CD14-positive monocyte (primary cell): Measurements from ENCODE around the gene PARP8. TPM values are rescaled to one million over a fixed set of nuclear protein-coding genes. Genes with fewer than 3 reads are reported as not detected.

Source experiments
- DNase-seq, 3 donors: peaks; one replicate each; pipeline ENCODE4 v3.0.0-alpha.2; 2011 to 2022
- H2AFZ ChIP-seq: 2 replicates; pipeline ENCODE4 v1.6.0; 2012; ENCODE audit warnings: mild to moderate bottlenecking, low read depth, low read length, inconsistent platforms; ENCODE audit not compliant: insufficient read depth, poor library complexity, severe bottlenecking
- H3K27ac ChIP-seq, 2 donors: 1 replicate in 1 of 2; 2 replicates in 1 of 2; pipeline ENCODE4 v1.5.1; 2012 to 2013; ENCODE audit warnings: low read length in 2 of 2, control low read depth in 1 of 2, inconsistent platforms in 1 of 2, low read depth in 1 of 2, mild to moderate bottlenecking in 1 of 2
- H3K27me3 ChIP-seq, 2 donors: one replicate each; pipeline versions ENCODE4 v1.6.0 to v1.6.1; 2011 to 2013; ENCODE audit warnings: low read length in 2 of 2; ENCODE audit not compliant: control insufficient read depth in 2 of 2, insufficient read depth in 2 of 2
- H3K36me3 ChIP-seq, 2 donors: replicated peaks in 1 of 2; 1 replicate in 1 of 2; 2 replicates in 1 of 2; pipeline versions ENCODE4 v1.5.1 to v1.6.1; 2012 to 2013; ENCODE audit warnings: low read length in 2 of 2, control low read depth in 1 of 2, inconsistent platforms in 1 of 2, mild to moderate bottlenecking in 1 of 2; ENCODE audit not compliant: insufficient read depth in 2 of 2, control insufficient read depth in 1 of 2
- H3K4me1 ChIP-seq, 2 donors: 1 replicate in 1 of 2; 2 replicates in 1 of 2; pipeline versions ENCODE4 v1.5.1 to v1.6.1; 2012 to 2013; ENCODE audit warnings: low read length in 2 of 2, control low read depth in 1 of 2, inconsistent platforms in 1 of 2, mild to moderate bottlenecking in 1 of 2, moderate library complexity in 1 of 2; ENCODE audit not compliant: insufficient read depth in 2 of 2, control insufficient read depth in 1 of 2
- H3K4me2 ChIP-seq: replicated peaks from 2 replicates; pipeline ENCODE3; 2012; ENCODE audit warnings: low read length, moderate library complexity, mild to moderate bottlenecking; ENCODE audit not compliant: poor library complexity, severe bottlenecking; ENCODE audit errors: extremely low read depth
- H3K4me3 ChIP-seq, 3 experiments: fragments of 200-600 bp in 1 of 3; sonication (generic) in 1 of 3; replicated peaks in 1 of 3; 1 replicate in 2 of 3; 2 replicates in 1 of 3; pipeline ENCODE4 v1.5.1; 2011 to 2013; ENCODE audit warnings: low read length in 3 of 3, mild to moderate bottlenecking in 3 of 3, control low read depth in 2 of 3, low read depth in 2 of 3, inconsistent platforms in 1 of 3, moderate library complexity in 1 of 3
- H3K79me2 ChIP-seq: 2 replicates; pipeline ENCODE4 v1.6.0; 2012; ENCODE audit warnings: mild to moderate bottlenecking, control low read depth, inconsistent platforms, low read length, moderate library complexity; ENCODE audit not compliant: insufficient read depth
- H3K9ac ChIP-seq: 2 replicates; pipeline ENCODE4 v1.6.0; 2017; ENCODE audit warnings: low read length, mild to moderate bottlenecking; ENCODE audit not compliant: insufficient read depth, poor library complexity, severe bottlenecking
- H3K9me3 ChIP-seq, 2 donors: replicated peaks in 1 of 2; 1 replicate in 1 of 2; 2 replicates in 1 of 2; pipeline versions ENCODE4 v1.5.1 to v1.6.1; 2012 to 2013; ENCODE audit warnings: low read length in 2 of 2, control low read depth in 1 of 2; ENCODE audit not compliant: control insufficient read depth in 1 of 2, insufficient read depth in 1 of 2
- H4K20me1 ChIP-seq: 2 replicates; pipeline ENCODE4 v1.6.0; 2012; ENCODE audit warnings: mild to moderate bottlenecking, low read length, control low read depth, moderate library complexity; ENCODE audit not compliant: insufficient read depth
- H3K27ac Mint-ChIP-seq, 7 donors: one replicate each; pipeline ENCODE4 v1.8.0; 2020; ENCODE audit warnings: mild to moderate bottlenecking in 7 of 7, mixed read lengths in 7 of 7, moderate library complexity in 6 of 7, inconsistent platforms in 2 of 7
- H3K27me3 Mint-ChIP-seq, 3 donors: one replicate each; pipeline ENCODE4 v1.8.0; 2021 to 2022; ENCODE audit warnings: low read depth in 3 of 3, mild to moderate bottlenecking in 3 of 3, mixed read lengths in 3 of 3, moderate library complexity in 3 of 3, inconsistent platforms in 1 of 3
- H3K36me3 Mint-ChIP-seq, 2 donors: one replicate each; pipeline ENCODE4 v1.8.0; 2020; ENCODE audit warnings: mixed read lengths in 2 of 2, inconsistent platforms in 1 of 2, mild to moderate bottlenecking in 1 of 2
- H3K4me1 Mint-ChIP-seq: one replicate; pipeline ENCODE4 v1.8.0; 2020; ENCODE audit warnings: mild to moderate bottlenecking, mixed read lengths
- H3K4me3 Mint-ChIP-seq, 2 donors: one replicate each; pipeline ENCODE4 v1.8.0; 2020; ENCODE audit warnings: mild to moderate bottlenecking in 2 of 2, mixed read lengths in 2 of 2, moderate library complexity in 1 of 2
- H3K9me3 Mint-ChIP-seq, 7 donors: one replicate each; pipeline ENCODE4 v1.8.0; 2020 to 2022; ENCODE audit warnings: mixed read lengths in 7 of 7, mild to moderate bottlenecking in 6 of 7, moderate library complexity in 6 of 7, inconsistent platforms in 2 of 7
- WGBS: methylation state at CpG from one replicate; pipeline ENCODE4 v1.1.5; 2013; ENCODE audit warnings: missing lambda C conversion rate; ENCODE audit not compliant: insufficient coverage; 5-methylcytosine and 5-hydroxymethylcytosine counted together
- intact Hi-C, 2 donors: fragments of 100-400 bp; cut with micrococcal nuclease; formaldehyde crosslinking; loops; one replicate each; pipeline versions ENCODE4 v1.15.0 to v1.15.1; 2023
- polyA plus RNA-seq, 3 donors: library from polyadenylated mRNA; depleted of rRNA in 1 of 3; unstranded in 2 of 3; stranded (reverse) in 1 of 3; fragments of 300-500 nt in 2 of 3; fragments of >200 nt in 1 of 3; fragmentation: Illumina TruSeq in 2 of 3; gene quantifications; 1 replicate in 2 of 3; 2 replicates in 1 of 3; pipeline ENCODE4 v1.2.3, GENCODE V29; 2012 to 2021
- TF ChIP-seq, protein P1 (sequence below): fragments of 200-600 bp; IDR thresholded peaks from one replicate; pipeline ENCODE4 v1.8.0; 2022; ENCODE audit warnings: antibody characterized with exemption, mild to moderate bottlenecking

The PARP8 gene
- polyA plus RNA-seq, 3 donors, result 27.5 to 170 (median 40.6) TPM

DNA sequence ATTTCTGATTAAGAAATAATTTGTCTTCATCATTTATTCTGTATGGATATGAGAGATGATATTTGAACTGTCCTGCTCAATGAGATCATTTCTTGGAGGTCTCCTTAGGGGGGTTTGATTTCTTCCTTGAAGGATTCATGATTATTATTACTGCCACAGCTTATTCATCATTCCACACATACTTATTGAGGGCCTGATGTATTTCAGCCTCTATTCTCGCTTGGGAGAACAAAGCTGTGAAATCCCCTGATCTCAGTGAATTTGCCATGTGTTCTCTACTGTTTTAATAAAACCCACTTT, 36.9 kb downstream of the PARP8 start:
- no peak overlapping the region for H3K4me2 ChIP-seq
- H3K27me3 ChIP-seq, result no peaks in the 10 kb centered on the region
- no peak overlapping the region for H3K4me3 Mint-ChIP-seq
- H3K27ac ChIP-seq, result no peak overlapping the region
- H3K27me3 Mint-ChIP-seq, result peaks cover 0 to 1% (median 0%) of the 10 kb centered on the region in 3 donors
- TF ChIP-seq, protein P1, sequence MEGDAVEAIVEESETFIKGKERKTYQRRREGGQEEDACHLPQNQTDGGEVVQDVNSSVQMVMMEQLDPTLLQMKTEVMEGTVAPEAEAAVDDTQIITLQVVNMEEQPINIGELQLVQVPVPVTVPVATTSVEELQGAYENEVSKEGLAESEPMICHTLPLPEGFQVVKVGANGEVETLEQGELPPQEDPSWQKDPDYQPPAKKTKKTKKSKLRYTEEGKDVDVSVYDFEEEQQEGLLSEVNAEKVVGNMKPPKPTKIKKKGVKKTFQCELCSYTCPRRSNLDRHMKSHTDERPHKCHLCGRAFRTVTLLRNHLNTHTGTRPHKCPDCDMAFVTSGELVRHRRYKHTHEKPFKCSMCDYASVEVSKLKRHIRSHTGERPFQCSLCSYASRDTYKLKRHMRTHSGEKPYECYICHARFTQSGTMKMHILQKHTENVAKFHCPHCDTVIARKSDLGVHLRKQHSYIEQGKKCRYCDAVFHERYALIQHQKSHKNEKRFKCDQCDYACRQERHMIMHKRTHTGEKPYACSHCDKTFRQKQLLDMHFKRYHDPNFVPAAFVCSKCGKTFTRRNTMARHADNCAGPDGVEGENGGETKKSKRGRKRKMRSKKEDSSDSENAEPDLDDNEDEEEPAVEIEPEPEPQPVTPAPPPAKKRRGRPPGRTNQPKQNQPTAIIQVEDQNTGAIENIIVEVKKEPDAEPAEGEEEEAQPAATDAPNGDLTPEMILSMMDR, result no peak
- H3K4me1 ChIP-seq, result peaks cover 10 to 19% of the 10 kb centered on the region in 2 donors
- whole genome bisulfite sequencing, result 100% methylated on average over 1 of the region's 1 CpG
- H3K9ac ChIP-seq, result no peak overlapping the region
- no peak overlapping the region for H2AFZ ChIP-seq
- no peak for DNase-seq
- H3K9me3 Mint-ChIP-seq, result peaks cover 0 to 5% (median 2%) of the 10 kb centered on the region in 7 donors
- H3K4me3 ChIP-seq, result no peak overlapping the region
- intact Hi-C loops, result no loop called here
- H3K4me1 Mint-ChIP-seq, result peaks cover 38% of the 10 kb centered on the region
- no peaks in the 10 kb centered on the region for H3K9me3 ChIP-seq
- H3K27ac Mint-ChIP-seq, result no peak overlapping the region
- H4K20me1 ChIP-seq, result peaks cover 100% of the 10 kb centered on the region
- peaks cover 100% of the 10 kb centered on the region for H3K79me2 ChIP-seq
- peaks cover 22 to 29% of the 10 kb centered on the region in 2 donors for H3K36me3 Mint-ChIP-seq
- H3K36me3 ChIP-seq, result peaks cover 0 to 16% of the 10 kb centered on the region in 2 donors

DNA sequence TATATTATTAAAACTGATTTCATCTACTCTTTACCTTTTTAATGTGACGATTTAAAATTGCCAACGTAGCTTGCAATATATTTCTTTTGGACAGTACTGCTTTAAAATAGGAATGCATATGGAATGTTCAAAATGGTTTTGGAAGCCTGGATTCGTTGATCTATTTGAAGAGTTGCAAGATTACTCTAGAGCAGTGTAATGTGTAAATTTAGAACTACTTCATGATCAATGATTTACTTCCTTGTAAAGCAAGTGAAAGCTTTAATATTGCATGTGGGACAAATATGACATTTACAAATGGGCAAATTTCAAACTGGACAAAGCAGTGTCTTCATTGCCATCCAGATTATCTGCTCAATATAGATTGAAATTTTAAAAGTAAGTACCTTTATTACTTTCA, 38.3 kb downstream of the PARP8 start:
- H4K20me1 ChIP-seq, result peaks cover 100% of the 10 kb centered on the region
- Mint-ChIP-seq H3K4me1 (peaks cover 48% of the 10 kb centered on the region), H3K27me3 (peaks cover 0 to 3% (median 1%) of the 10 kb centered on the region in 3 donors), H3K4me3 (no peak overlapping the region), H3K9me3 (peaks cover 0 to 5% (median 2%) of the 10 kb centered on the region in 7 donors), H3K36me3 (peaks cover 21 to 22% of the 10 kb centered on the region in 2 donors), H3K27ac (no peak overlapping the region)
- no peak overlapping the region for H3K4me2 ChIP-seq
- H3K27me3 ChIP-seq, result no peaks in the 10 kb centered on the region
- H3K9me3 ChIP-seq, result no peaks in the 10 kb centered on the region
- H3K4me1 ChIP-seq, result peaks cover 12 to 32% of the 10 kb centered on the region in 2 donors
- H3K27ac ChIP-seq, result no peak overlapping the region
- intact Hi-C loops, result no loop called here
- WGBS, result no CpG with 5 or more reads among the region's 3 CpGs
- peaks cover 100% of the 10 kb centered on the region for H3K79me2 ChIP-seq
- H3K9ac ChIP-seq, result no peak overlapping the region
- no peak for DNase-seq
- no peak overlapping the region for H2AFZ ChIP-seq
- TF ChIP-seq, protein P1, result no peak
- H3K4me3 ChIP-seq, result no peak overlapping the region
- peaks cover 0 to 2% of the 10 kb centered on the region in 2 donors for H3K36me3 ChIP-seq
